ENCODE measurements around the gene ENGASE.

The ENGASE gene

GRCh38 chr17:79062691-79063090 is 11.9 kb upstream of the ENGASE start:
- Histone ChIP-seq H3K27me3 (peaks cover 15% of the 10 kb centered on the region), H3K27ac (no peak overlapping the region), H3K9me3 (no peaks in the 10 kb centered on the region), H3K4me1 (ENCODE audit: control insufficient read depth in 1 of 2, insufficient read depth in 1 of 2, low read depth in 1 of 2, low read length in 1 of 2) (peaks cover 8 to 9% of the 10 kb centered on the region in 2 experiments), H3K4me3 (ENCODE audit: low read depth in 1 of 2, low read length in 1 of 2) (no peak overlapping the region), H3K36me3 (no peaks in the 10 kb centered on the region)
- TF ChIP-seq, protein P1, sequence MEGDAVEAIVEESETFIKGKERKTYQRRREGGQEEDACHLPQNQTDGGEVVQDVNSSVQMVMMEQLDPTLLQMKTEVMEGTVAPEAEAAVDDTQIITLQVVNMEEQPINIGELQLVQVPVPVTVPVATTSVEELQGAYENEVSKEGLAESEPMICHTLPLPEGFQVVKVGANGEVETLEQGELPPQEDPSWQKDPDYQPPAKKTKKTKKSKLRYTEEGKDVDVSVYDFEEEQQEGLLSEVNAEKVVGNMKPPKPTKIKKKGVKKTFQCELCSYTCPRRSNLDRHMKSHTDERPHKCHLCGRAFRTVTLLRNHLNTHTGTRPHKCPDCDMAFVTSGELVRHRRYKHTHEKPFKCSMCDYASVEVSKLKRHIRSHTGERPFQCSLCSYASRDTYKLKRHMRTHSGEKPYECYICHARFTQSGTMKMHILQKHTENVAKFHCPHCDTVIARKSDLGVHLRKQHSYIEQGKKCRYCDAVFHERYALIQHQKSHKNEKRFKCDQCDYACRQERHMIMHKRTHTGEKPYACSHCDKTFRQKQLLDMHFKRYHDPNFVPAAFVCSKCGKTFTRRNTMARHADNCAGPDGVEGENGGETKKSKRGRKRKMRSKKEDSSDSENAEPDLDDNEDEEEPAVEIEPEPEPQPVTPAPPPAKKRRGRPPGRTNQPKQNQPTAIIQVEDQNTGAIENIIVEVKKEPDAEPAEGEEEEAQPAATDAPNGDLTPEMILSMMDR (IDR thresholded peaks at IDR 0.05) = no peak

DNA sequence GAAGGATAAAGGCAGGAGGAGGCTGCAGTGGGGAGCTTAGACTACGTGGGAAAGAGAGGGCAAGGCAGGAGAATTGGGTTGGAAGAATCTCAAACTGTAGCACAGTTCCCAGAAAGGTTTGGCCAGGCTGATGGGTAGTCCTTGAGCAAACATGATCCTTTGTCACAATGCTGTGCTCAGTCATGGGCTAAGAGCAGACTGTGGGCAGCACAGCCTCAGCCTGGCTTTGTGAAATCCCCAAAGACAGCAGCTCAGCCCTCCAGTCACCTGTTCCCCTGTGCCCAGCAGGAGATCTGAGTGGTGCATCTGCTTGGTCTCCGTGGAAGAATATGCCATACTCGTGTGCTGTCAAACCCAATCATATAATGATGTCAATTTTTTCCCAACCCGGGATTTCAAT is 10.6 kb upstream of the ENGASE start:
- TF ChIP-seq, protein P1 (IDR thresholded peaks at IDR 0.05) = no peak
- Histone ChIP-seq H3K27ac (no peak overlapping the region), H3K9me3 (no peaks in the 10 kb centered on the region), H3K27me3 (peaks cover 15% of the 10 kb centered on the region), H3K4me1 (ENCODE audit: control insufficient read depth in 1 of 2, insufficient read depth in 1 of 2, low read depth in 1 of 2, low read length in 1 of 2) (peaks cover 0 to 1% of the 10 kb centered on the region in 2 experiments), H3K4me3 (ENCODE audit: low read depth in 1 of 2, low read length in 1 of 2) (no peak overlapping the region), H3K36me3 (no peaks in the 10 kb centered on the region)

- Histone ChIP-seq H3K9me3 (no peaks in the 10 kb centered on the region), H3K36me3 (no peaks in the 10 kb centered on the region), H3K27me3 (peaks cover 5% of the 10 kb centered on the region), H3K4me1 (ENCODE audit: control insufficient read depth in 1 of 2, insufficient read depth in 1 of 2, low read depth in 1 of 2, low read length in 1 of 2) (no peaks in the 10 kb centered on the region), H3K4me3 (ENCODE audit: low read depth in 1 of 2, low read length in 1 of 2) (no peak overlapping the region), H3K27ac (no peak overlapping the region)
- TF ChIP-seq, protein P1 (IDR thresholded peaks at IDR 0.05) = no peak
Observed at GRCh38 chr17:79065105-79065670, 9.4 kb upstream of the ENGASE start.

DNA sequence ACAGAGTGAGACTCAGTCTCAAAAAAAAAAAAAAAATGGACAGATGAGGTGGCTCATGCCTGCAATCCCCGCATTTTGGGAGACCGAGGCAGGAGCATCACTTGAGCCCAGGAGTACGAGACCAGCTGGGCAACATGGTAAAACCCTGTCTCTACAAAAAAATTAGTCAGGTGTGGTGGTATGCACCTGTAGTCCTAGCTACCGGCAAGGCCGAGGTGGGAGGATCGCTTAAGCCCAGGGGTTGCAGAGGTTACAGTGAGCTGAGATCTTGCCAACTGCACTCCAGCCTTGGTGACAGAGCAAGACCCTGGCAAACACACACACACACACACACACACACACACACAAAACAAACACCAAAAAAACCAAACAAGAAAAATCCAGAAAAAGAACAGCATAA is 7.7 kb upstream of the ENGASE start:
- no peaks in the 10 kb centered on the region for H3K4me1 ChIP-seq (ENCODE audit: control insufficient read depth in 1 of 2, insufficient read depth in 1 of 2, low read depth in 1 of 2, low read length in 1 of 2)
- H3K9me3 ChIP-seq = no peaks in the 10 kb centered on the region
- H3K36me3 ChIP-seq = no peaks in the 10 kb centered on the region
- H3K4me3 ChIP-seq (ENCODE audit: low read depth in 1 of 2, low read length in 1 of 2) = no peak overlapping the region
- TF ChIP-seq, protein P1 (IDR thresholded peaks at IDR 0.05) = no peak
- H3K27ac ChIP-seq = no peak overlapping the region
- H3K27me3 ChIP-seq = peaks cover 7% of the 10 kb centered on the region

GRCh38 chr17:79070266-79070880 is 4.3 kb upstream of the ENGASE start:
- Histone ChIP-seq H3K36me3 (no peaks in the 10 kb centered on the region), H3K27me3 (peaks cover 10% of the 10 kb centered on the region), H3K27ac (no peak overlapping the region), H3K4me3 (ENCODE audit: low read depth in 1 of 2, low read length in 1 of 2) (no peak overlapping the region), H3K4me1 (ENCODE audit: control insufficient read depth in 1 of 2, insufficient read depth in 1 of 2, low read depth in 1 of 2, low read length in 1 of 2) (peaks cover 4 to 12% of the 10 kb centered on the region in 2 experiments), H3K9me3 (no peaks in the 10 kb centered on the region)
- TF ChIP-seq, protein P1 (IDR thresholded peaks at IDR 0.05) = no peak

Data from neutrophil (primary cell).